Measurements from ENCODE around the gene INMT. TPM values are rescaled to one million over a fixed set of nuclear protein-coding genes. Genes with fewer than 3 reads are reported as not detected.

Gene INMT
- polyA plus RNA-seq, 1 experiment = 6.6 TPM

GRCh38 chr7:30708983-30709382 is 43.0 kb upstream of the INMT start:
- H3K27ac ChIP-seq (ENCODE audit: low read depth, low read length) = no peak overlapping the region
- ChIA-PET CTCF (no interaction called here), POLR2A (no interaction called here)
- H3K27me3 ChIP-seq (ENCODE audit: control insufficient read depth, insufficient read depth, low read length) = peaks cover 21% of the 10 kb centered on the region
- TF ChIP-seq CTCF (IDR thresholded peaks at IDR 0.05; ENCODE audit: low read depth, low read length) = no peak
- H3K9me3 ChIP-seq (ENCODE audit: control insufficient read depth, insufficient read depth, low read length) = no peaks in the 10 kb centered on the region; the same call in 1 of the 2 replicates
- H3K4me3 ChIP-seq (ENCODE audit: low read depth, low read length) = no peak overlapping the region
- no peak for DNase-seq (ENCODE audit: low read depth, low spot score)

DNA sequence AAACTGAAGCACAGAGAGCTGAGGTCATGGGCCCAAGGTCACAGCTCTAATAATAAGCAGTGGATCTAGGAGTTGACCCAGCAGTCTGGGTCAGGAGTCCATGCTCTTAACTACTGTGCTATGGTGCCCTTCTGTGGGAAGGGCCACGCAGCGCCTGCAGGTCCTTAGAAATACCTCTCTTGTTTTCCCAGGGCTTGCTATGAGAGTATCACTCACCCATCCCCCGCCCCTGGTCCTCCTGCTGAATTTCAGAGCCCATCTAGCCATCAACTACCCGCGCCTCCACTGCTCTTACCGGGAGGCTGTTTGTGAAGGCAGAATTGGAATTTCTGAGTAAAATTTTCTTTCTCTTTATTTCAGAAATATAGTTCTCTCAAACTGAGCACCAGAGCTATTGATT is 42.4 kb upstream of the INMT start:
- CTCF ChIA-PET = interaction anchor here (1.0 kb wide), 1 partner anchor 413 kb away, joined by 3 read pairs; no protein-coding TSS in a partner anchor
- TF ChIP-seq CTCF (IDR thresholded peaks at IDR 0.05; ENCODE audit: low read depth, low read length) = no peak

DNA sequence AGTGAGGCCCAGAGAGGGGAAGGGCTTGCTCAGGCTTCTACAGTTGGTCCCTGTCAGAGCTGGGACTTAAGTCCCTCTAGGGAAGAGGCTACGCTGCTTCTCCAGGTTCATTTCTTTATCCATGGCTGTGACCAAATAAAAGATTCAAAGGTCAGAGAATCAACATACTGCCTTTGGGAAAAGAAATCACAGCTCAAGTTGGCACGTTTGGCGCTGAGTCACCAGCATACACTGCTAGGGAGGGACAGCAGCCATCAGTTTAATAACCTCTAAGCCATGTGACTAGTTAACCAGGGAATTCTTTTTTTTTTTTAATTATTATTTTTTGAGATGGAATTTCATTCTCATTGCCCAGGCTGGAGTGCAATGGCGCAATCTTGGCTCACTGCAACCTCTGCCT is 41.3 kb upstream of the INMT start:
- DNase-seq (ENCODE audit: low read depth, low spot score) = no peak
- Histone ChIP-seq H3K9me3 (ENCODE audit: control insufficient read depth, insufficient read depth, low read length) (no peaks in the 10 kb centered on the region; the same call in 1 of the 2 replicates), H3K4me3 (ENCODE audit: low read depth, low read length) (no peak overlapping the region), H3K27me3 (ENCODE audit: control insufficient read depth, insufficient read depth, low read length) (peaks cover 25% of the 10 kb centered on the region), H3K27ac (ENCODE audit: low read depth, low read length) (no peak overlapping the region)
- TF ChIP-seq CTCF (IDR thresholded peaks at IDR 0.05; ENCODE audit: low read depth, low read length) = no peak
- CTCF ChIA-PET = interaction anchor here (0.5 to 1.0 kb wide), 2 partner anchors 356 to 412 kb away, joined by 3 read pairs; no protein-coding TSS in a partner anchor
- POLR2A ChIA-PET = no interaction called here

More for the DNA sequence above, 42.4 kb upstream of the INMT start:
- DNase-seq (ENCODE audit: low read depth, low spot score) = no peak
- Histone ChIP-seq H3K27me3 (ENCODE audit: control insufficient read depth, insufficient read depth, low read length) (peaks cover 21% of the 10 kb centered on the region), H3K27ac (ENCODE audit: low read depth, low read length) (no peak overlapping the region), H3K4me3 (ENCODE audit: low read depth, low read length) (no peak overlapping the region), H3K9me3 (ENCODE audit: control insufficient read depth, insufficient read depth, low read length) (no peaks in the 10 kb centered on the region; the same call in 1 of the 2 replicates)
- POLR2A ChIA-PET = no interaction called here

DNA sequence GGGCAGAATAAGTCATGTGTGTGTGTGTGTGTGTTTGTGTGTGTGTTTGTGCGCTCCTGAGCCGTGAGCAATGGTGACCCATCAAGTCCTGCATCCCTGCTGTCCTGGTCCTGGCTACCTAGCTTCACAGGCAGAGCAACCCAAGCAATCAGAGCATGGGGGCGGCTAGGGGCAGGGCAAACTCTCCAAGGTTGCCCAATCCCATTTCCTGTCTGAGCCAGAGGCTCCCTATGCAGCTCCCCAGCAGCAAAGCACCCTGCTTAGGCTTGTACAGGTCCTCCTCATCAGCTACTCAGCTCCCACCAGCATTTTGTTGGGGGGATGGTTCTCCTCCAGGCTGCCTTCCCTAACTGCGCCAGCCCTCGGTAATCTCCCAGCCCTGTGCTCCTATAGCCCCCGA is 38.5 kb upstream of the INMT start:
- ChIA-PET CTCF (interaction anchor here (0.8 to 1.2 kb wide), 2 partner anchors 27 to 164 kb away, joined by 3 read pairs; no protein-coding TSS in a partner anchor), POLR2A (interaction anchor here (0.8 kb wide), 1 partner anchor 101 kb away, joined by 3 read pairs; no protein-coding TSS in a partner anchor)
- Histone ChIP-seq H3K27me3 (ENCODE audit: control insufficient read depth, insufficient read depth, low read length) (peaks cover 18% of the 10 kb centered on the region), H3K4me3 (ENCODE audit: low read depth, low read length) (no peak overlapping the region), H3K9me3 (ENCODE audit: control insufficient read depth, insufficient read depth, low read length) (peaks cover 12% of the 10 kb centered on the region), H3K27ac (ENCODE audit: low read depth, low read length) (no peak overlapping the region)
- TF ChIP-seq CTCF (IDR thresholded peaks at IDR 0.05; ENCODE audit: low read depth, low read length) = no peak
- DNase-seq (ENCODE audit: low read depth, low spot score) = no peak

- DNase-seq (ENCODE audit: low read depth, low spot score) = no peak
- TF ChIP-seq CTCF (IDR thresholded peaks at IDR 0.05; ENCODE audit: low read depth, low read length) = no peak
- H3K9me3 ChIP-seq (ENCODE audit: control insufficient read depth, insufficient read depth, low read length) = peaks cover 17% of the 10 kb centered on the region
- ChIA-PET POLR2A (interaction anchor here (0.8 kb wide), 1 partner anchor 102 kb away, joined by 3 read pairs; no protein-coding TSS in a partner anchor), CTCF (interaction anchor here (0.8 kb wide), 1 partner anchor 26 kb away, joined by 3 read pairs; no protein-coding TSS in a partner anchor)
- no peak overlapping the region for H3K4me3 ChIP-seq (ENCODE audit: low read depth, low read length)
- no peak overlapping the region for H3K27ac ChIP-seq (ENCODE audit: low read depth, low read length)
- H3K27me3 ChIP-seq (ENCODE audit: control insufficient read depth, insufficient read depth, low read length) = peaks cover 18% of the 10 kb centered on the region
Observed at GRCh38 chr7:30714129-30714528, 37.8 kb upstream of the INMT start.
